ENCODE results near the gene MGMT. TPM values are rescaled to one million over a fixed set of nuclear protein-coding genes. Genes with fewer than 3 reads are reported as not detected.

The MGMT gene
- polyA plus RNA-seq, 3 donors: 9.5 to 23.5 (median 17.5) TPM

GRCh38 chr10:129541748-129542487 lies 74.9 kb downstream of the MGMT start:
- no peaks in the 10 kb centered on the region for H3K9me3 ChIP-seq (replicated peaks in 1 of 2; ENCODE audit: control insufficient read depth in 1 of 2, insufficient read depth in 1 of 2, low read length in 2 of 2)
- intact Hi-C loops (cut with micrococcal nuclease): no loop called here
- Mint-ChIP-seq H3K27ac (no peak overlapping the region), H3K4me3 (no peak overlapping the region), H3K27me3 (ENCODE audit: low read depth in 3 of 3) (no peaks in the 10 kb centered on the region), H3K9me3 (peaks cover 0 to 8% (median 2%) of the 10 kb centered on the region in 7 donors), H3K36me3 (peaks cover 11% of the 10 kb centered on the region in 2 donors), H3K4me1 (no peaks in the 10 kb centered on the region)
- TF ChIP-seq CTCF (IDR thresholded peaks at IDR 0.05): no peak
- no peaks in the 10 kb centered on the region for H4K20me1 ChIP-seq (ENCODE audit: insufficient read depth, low read length)
- H3K27ac ChIP-seq (ENCODE audit: low read depth in 1 of 2, low read length in 2 of 2): no peak overlapping the region
- H3K27me3 ChIP-seq (ENCODE audit: control insufficient read depth in 2 of 2, insufficient read depth in 2 of 2, low read length in 2 of 2): no peaks in the 10 kb centered on the region
- H3K4me1 ChIP-seq (ENCODE audit: control insufficient read depth in 1 of 2, insufficient read depth in 2 of 2, low read length in 2 of 2): no peaks in the 10 kb centered on the region
- H2AFZ ChIP-seq (ENCODE audit: insufficient read depth, low read depth, low read length, poor library complexity, severe bottlenecking): no peak overlapping the region
- WGBS (ENCODE audit: insufficient coverage): 99% methylated on average over 16 of the region's 21 CpGs
- no peak overlapping the region for H3K4me3 ChIP-seq (replicated peaks in 1 of 3; ENCODE audit: low read depth in 2 of 3, low read length in 3 of 3)
- no peak for DNase-seq
- no peaks in the 10 kb centered on the region for H3K79me2 ChIP-seq (ENCODE audit: insufficient read depth, low read length)
- H3K4me2 ChIP-seq (replicated peaks; ENCODE audit: extremely low read depth, low read length, poor library complexity, severe bottlenecking): no peak overlapping the region
- H3K36me3 ChIP-seq (replicated peaks in 1 of 2; ENCODE audit: control insufficient read depth in 1 of 2, insufficient read depth in 2 of 2, low read length in 2 of 2): no peaks in the 10 kb centered on the region
- H3K9ac ChIP-seq (ENCODE audit: insufficient read depth, low read length, poor library complexity, severe bottlenecking): no peak overlapping the region

DNA sequence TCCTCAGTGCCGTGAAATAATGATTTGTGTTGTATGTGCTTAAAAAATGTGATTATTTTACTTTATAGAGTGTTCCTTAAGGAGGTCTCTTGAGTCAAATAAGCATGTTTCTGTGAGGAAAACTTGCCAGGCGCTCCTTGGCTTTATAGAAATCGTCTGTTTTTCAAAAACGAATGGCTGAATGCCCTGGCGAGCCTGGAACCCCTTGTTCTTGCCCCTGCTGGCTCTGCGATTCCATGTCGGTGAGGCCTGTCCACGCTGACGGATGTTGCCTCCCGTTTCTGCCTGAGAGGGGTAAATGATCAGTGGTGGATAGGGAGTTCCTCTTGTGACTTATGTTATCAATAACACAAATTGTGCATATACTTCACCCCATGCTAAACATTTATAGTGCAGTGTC lies 75.5 kb downstream of the MGMT start:
- no peaks in the 10 kb centered on the region for H3K4me1 Mint-ChIP-seq

More for the DNA sequence above, 75.5 kb downstream of the MGMT start:
- Histone ChIP-seq H4K20me1 (ENCODE audit: insufficient read depth, low read length) (no peaks in the 10 kb centered on the region), H3K27ac (ENCODE audit: low read depth in 1 of 2, low read length in 2 of 2) (no peak overlapping the region), H3K4me2 (replicated peaks; ENCODE audit: extremely low read depth, low read length, poor library complexity, severe bottlenecking) (no peak overlapping the region), H3K79me2 (ENCODE audit: insufficient read depth, low read length) (no peaks in the 10 kb centered on the region), H3K4me3 (replicated peaks in 1 of 3; ENCODE audit: low read depth in 2 of 3, low read length in 3 of 3) (no peak overlapping the region), H3K4me1 (ENCODE audit: control insufficient read depth in 1 of 2, insufficient read depth in 2 of 2, low read length in 2 of 2) (no peaks in the 10 kb centered on the region), H3K36me3 (replicated peaks in 1 of 2; ENCODE audit: control insufficient read depth in 1 of 2, insufficient read depth in 2 of 2, low read length in 2 of 2) (no peaks in the 10 kb centered on the region), H3K27me3 (ENCODE audit: control insufficient read depth in 2 of 2, insufficient read depth in 2 of 2, low read length in 2 of 2) (no peaks in the 10 kb centered on the region), H2AFZ (ENCODE audit: insufficient read depth, low read depth, low read length, poor library complexity, severe bottlenecking) (no peak overlapping the region), H3K9me3 (replicated peaks in 1 of 2; ENCODE audit: control insufficient read depth in 1 of 2, insufficient read depth in 1 of 2, low read length in 2 of 2) (no peaks in the 10 kb centered on the region), H3K9ac (ENCODE audit: insufficient read depth, low read length, poor library complexity, severe bottlenecking) (no peak overlapping the region)
- intact Hi-C loops (cut with micrococcal nuclease): no loop called here
- no peak for DNase-seq
- peaks cover 0 to 1% (median 0%) of the 10 kb centered on the region in 3 donors for H3K27me3 Mint-ChIP-seq (ENCODE audit: low read depth in 3 of 3)
- no peak overlapping the region for H3K4me3 Mint-ChIP-seq
- H3K27ac Mint-ChIP-seq: no peak overlapping the region
- WGBS (ENCODE audit: insufficient coverage): 93% methylated on average over 5 of the region's 10 CpGs
- no peak for TF ChIP-seq CTCF (IDR thresholded peaks at IDR 0.05)
- H3K36me3 Mint-ChIP-seq: peaks cover 8 to 11% of the 10 kb centered on the region in 2 donors
- H3K9me3 Mint-ChIP-seq: peaks cover 0 to 8% (median 2%) of the 10 kb centered on the region in 7 donors

All from CD14-positive monocyte (primary cell).